C4-2B (cell line): ENCODE measurements around the gene RBPJL.

Experiments used
- ZFX ChIP-seq: fragments of 450-650 bp; IDR thresholded peaks from 2 replicates; pipeline ENCODE4 v1.6.1; 2017
- TF ChIP-seq, protein P1 (sequence below): fragments of 450-650 bp; conservative IDR thresholded peaks from 2 replicates; pipeline ENCODE4 v1.5.1; 2017; ENCODE audit warnings: mild to moderate bottlenecking

DNA sequence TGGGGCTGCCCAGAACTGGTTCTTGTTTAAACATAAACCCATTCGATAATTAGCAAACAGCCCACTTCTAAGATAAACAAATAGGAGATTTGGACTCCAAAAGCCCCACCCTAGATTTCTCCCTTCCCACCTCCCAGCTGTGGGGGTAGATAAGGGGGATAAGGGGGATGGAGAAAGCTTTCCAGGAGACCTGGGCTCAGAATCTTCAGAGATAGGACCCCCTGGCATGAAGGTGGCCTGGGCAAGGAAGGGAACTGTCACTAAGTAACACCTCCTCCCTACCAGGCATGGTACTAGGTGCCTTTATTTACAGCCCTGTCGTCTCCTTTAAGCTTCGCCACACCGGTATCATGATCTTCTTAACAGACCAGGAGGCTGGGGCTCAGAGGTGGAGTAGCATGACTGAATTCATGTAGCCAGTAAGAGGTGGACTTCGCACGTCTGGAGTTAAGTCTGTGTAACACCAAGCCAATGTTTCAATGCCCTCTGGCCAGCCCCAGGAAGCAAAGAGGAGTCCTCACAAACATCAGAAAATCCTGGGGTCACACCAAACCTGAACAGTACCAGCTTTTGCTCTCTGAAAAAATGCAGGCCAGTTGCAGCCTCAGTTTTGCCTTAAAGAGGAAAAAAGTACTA, 37.0 kb downstream of the RBPJL start:
- TF ChIP-seq, protein P1, sequence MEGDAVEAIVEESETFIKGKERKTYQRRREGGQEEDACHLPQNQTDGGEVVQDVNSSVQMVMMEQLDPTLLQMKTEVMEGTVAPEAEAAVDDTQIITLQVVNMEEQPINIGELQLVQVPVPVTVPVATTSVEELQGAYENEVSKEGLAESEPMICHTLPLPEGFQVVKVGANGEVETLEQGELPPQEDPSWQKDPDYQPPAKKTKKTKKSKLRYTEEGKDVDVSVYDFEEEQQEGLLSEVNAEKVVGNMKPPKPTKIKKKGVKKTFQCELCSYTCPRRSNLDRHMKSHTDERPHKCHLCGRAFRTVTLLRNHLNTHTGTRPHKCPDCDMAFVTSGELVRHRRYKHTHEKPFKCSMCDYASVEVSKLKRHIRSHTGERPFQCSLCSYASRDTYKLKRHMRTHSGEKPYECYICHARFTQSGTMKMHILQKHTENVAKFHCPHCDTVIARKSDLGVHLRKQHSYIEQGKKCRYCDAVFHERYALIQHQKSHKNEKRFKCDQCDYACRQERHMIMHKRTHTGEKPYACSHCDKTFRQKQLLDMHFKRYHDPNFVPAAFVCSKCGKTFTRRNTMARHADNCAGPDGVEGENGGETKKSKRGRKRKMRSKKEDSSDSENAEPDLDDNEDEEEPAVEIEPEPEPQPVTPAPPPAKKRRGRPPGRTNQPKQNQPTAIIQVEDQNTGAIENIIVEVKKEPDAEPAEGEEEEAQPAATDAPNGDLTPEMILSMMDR, result no peak
- no peak for TF ChIP-seq ZFX
